B cell (primary cell): ENCODE data around the gene ZC3H12C. TPM values are rescaled to one million over a fixed set of nuclear protein-coding genes. Genes with fewer than 3 reads are reported as not detected.

Experiments used
- ATAC-seq: fragments of 200-7000 bp; cut with Tn5 transposase; one replicate; pipeline ENCODE4 v1.10.0; 2021; ENCODE audit warnings: low read depth, mild to moderate bottlenecking, moderate number of reproducible peaks, moderate library complexity
- CTCF ChIA-PET: fragments of 350-600 bp; sonication (Branson Sonifier 250); formaldehyde crosslinking; loops from one replicate; lab custom pipeline; 2021; ENCODE audit warnings: antibody characterized with exemption, inconsistent platforms; lab: Charles Lee
- POLR2A ChIA-PET: fragments of 350-600 bp; sonication (Branson Sonifier 250); formaldehyde crosslinking; loops from one replicate; lab custom pipeline; 2021; ENCODE audit warnings: antibody characterized with exemption; lab: Charles Lee
- DNase-seq: peaks from one replicate; pipeline ENCODE4 v3.0.0; 2013
- H2AFZ ChIP-seq: 2 replicates; pipeline ENCODE4 v1.6.1; 2012; ENCODE audit warnings: mild to moderate bottlenecking, low read depth, low read length; ENCODE audit not compliant: insufficient read depth, poor library complexity, severe bottlenecking
- H3K27ac ChIP-seq, 2 donors: 1 replicate in 1 of 2; 2 replicates in 1 of 2; pipeline ENCODE4 v1.5.1; 2012 to 2013; ENCODE audit warnings: low read length in 2 of 2, mild to moderate bottlenecking in 2 of 2, moderate library complexity in 1 of 2
- H3K27me3 ChIP-seq, 4 experiments: fragments of 200-600 bp in 1 of 4; sonication (generic) in 1 of 4; replicated peaks in 1 of 4; 1 replicate in 2 of 4; 2 replicates in 2 of 4; pipeline versions ENCODE4 v1.6.1 to v1.7.0; 2013 to 2016; ENCODE audit warnings: low read length in 3 of 4, mild to moderate bottlenecking in 2 of 4, mixed read lengths in 1 of 4, moderate library complexity in 1 of 4; ENCODE audit not compliant: insufficient read depth in 4 of 4, control insufficient read depth in 3 of 4; ENCODE audit errors: control extremely low read depth in 1 of 4
- H3K36me3 ChIP-seq, 2 experiments: replicated peaks in 1 of 2; 1 replicate in 1 of 2; 2 replicates in 1 of 2; pipeline versions ENCODE4 v1.6.1 to v1.7.1; 2013; ENCODE audit warnings: low read length in 1 of 2; ENCODE audit not compliant: insufficient read depth in 2 of 2, control insufficient read depth in 1 of 2; ENCODE audit errors: control extremely low read depth in 1 of 2, extremely low read depth in 1 of 2
- H3K4me1 ChIP-seq, 2 donors: fragments of 200-600 bp in 1 of 2; sonication (generic) in 1 of 2; 1 replicate in 1 of 2; 2 replicates in 1 of 2; pipeline versions ENCODE4 v1.5.1 to v1.6.1; 2013 to 2017; ENCODE audit warnings: low read length in 2 of 2; ENCODE audit not compliant: control insufficient read depth in 2 of 2, insufficient read depth in 2 of 2
- H3K4me2 ChIP-seq: replicated peaks from 2 replicates; pipeline ENCODE3; 2012; ENCODE audit warnings: mild to moderate bottlenecking, low read depth, low read length; ENCODE audit not compliant: poor library complexity, severe bottlenecking
- H3K4me3 ChIP-seq, 5 experiments: fragments of 200-600 bp in 1 of 5; sonication (generic) in 1 of 5; 1 replicate in 3 of 5; 2 replicates in 2 of 5; pipeline versions ENCODE4 v1.5.1 to v1.7.0; 2011 to 2016; ENCODE audit warnings: low read length in 4 of 5, mild to moderate bottlenecking in 4 of 5, low read depth in 2 of 5, control low read depth in 1 of 5, moderate library complexity in 1 of 5; ENCODE audit not compliant: insufficient read depth in 1 of 5; ENCODE audit errors: control extremely low read depth in 1 of 5, extremely low read depth in 1 of 5
- H3K79me2 ChIP-seq: fragments of 200-600 bp; sonication (generic); one replicate; pipeline ENCODE4 v1.6.0; 2016; ENCODE audit warnings: low read length; ENCODE audit not compliant: control insufficient read depth, insufficient read depth
- H3K9ac ChIP-seq: fragments of 200-600 bp; sonication (generic); 2 replicates; pipeline ENCODE4 v1.6.1; 2017; ENCODE audit warnings: mild to moderate bottlenecking, low read length, moderate library complexity
- H3K9me3 ChIP-seq, 3 donors: one replicate each; pipeline versions ENCODE4 v1.6.1 to v1.7.1; 2013; ENCODE audit warnings: low read length in 2 of 3; ENCODE audit not compliant: control insufficient read depth in 2 of 3, insufficient read depth in 1 of 3; ENCODE audit errors: control extremely low read depth in 1 of 3
- H4K20me1 ChIP-seq: 2 replicates; pipeline ENCODE4 v1.6.0; 2012; ENCODE audit warnings: mild to moderate bottlenecking, low read length; ENCODE audit not compliant: insufficient read depth, control insufficient read depth, poor library complexity, severe bottlenecking
- H3K27ac Mint-ChIP-seq: one replicate; pipeline ENCODE4 v1.8.0; 2021; ENCODE audit warnings: mixed read lengths
- H3K27me3 Mint-ChIP-seq: one replicate; pipeline ENCODE4 v1.8.0; 2021; ENCODE audit warnings: mixed read lengths
- H3K4me1 Mint-ChIP-seq: one replicate; pipeline ENCODE4 v1.8.0; 2021; ENCODE audit warnings: mixed read lengths
- H3K4me3 Mint-ChIP-seq: one replicate; pipeline ENCODE4 v1.8.0; 2021; ENCODE audit warnings: mixed read lengths
- H3K9me3 Mint-ChIP-seq: one replicate; pipeline ENCODE4 v1.8.0; 2022; ENCODE audit warnings: mixed read lengths; ENCODE audit not compliant: insufficient read depth
- CTCF ChIP-seq: fragments of 200-600 bp; IDR thresholded peaks from one replicate; pipeline ENCODE4 v1.8.0; 2022; ENCODE audit warnings: antibody characterized with exemption, mild to moderate bottlenecking
- EZH2 ChIP-seq: IDR thresholded peaks from 2 replicates; pipeline ENCODE4 v1.6.1; 2012; ENCODE audit warnings: borderline replicate concordance, low read depth, mild to moderate bottlenecking, moderate library complexity, low read length; ENCODE audit not compliant: insufficient read depth, poor library complexity, severe bottlenecking
- WGBS: methylation state at CpG from one replicate; pipeline ENCODE4 v1.1.5; 2013; ENCODE audit warnings: missing lambda C conversion rate; ENCODE audit not compliant: insufficient coverage; 5-methylcytosine and 5-hydroxymethylcytosine counted together
- intact Hi-C: fragments of 100-400 bp; cut with micrococcal nuclease; formaldehyde crosslinking; loops from one replicate; pipeline ENCODE4 v1.10.0; 2022
- polyA plus RNA-seq: library from polyadenylated mRNA; depleted of rRNA; stranded (reverse); fragments of >200 nt; gene quantifications from 2 replicates; pipeline ENCODE4 v1.2.3, GENCODE V29; 2012
- total RNA-seq, 2 donors: library from RNA; stranded (reverse); fragments of 120-200 nt in 1 of 2; gene quantifications; 1 replicate in 1 of 2; 2 replicates in 1 of 2; pipeline versions ENCODE4 v1.2.3 to v1.2.4, GENCODE V29; 2013 to 2022

The ZC3H12C gene
- total and polyA plus RNA-seq, 2 donors (not counting 1 experiment from before 2014, with no cell fraction given): 0.01 to 0.10 TPM

- Histone ChIP-seq H3K9me3 (no peaks in the 10 kb centered on the region), H3K4me2 (no peak overlapping the region), H3K9ac (no peak overlapping the region), H3K36me3 (no peaks in the 10 kb centered on the region), H2AFZ (no peak overlapping the region), H3K27ac (no peak overlapping the region), H4K20me1 (no peaks in the 10 kb centered on the region), H3K4me3 (no peak overlapping the region), H3K4me1 (peaks cover 2 to 4% of the 10 kb centered on the region in 2 donors), H3K27me3 (peaks cover 0 to 2% (median 0%) of the 10 kb centered on the region in 4 experiments), H3K79me2 (no peaks in the 10 kb centered on the region)
- intact Hi-C loops: no loop called here
- H3K9me3 Mint-ChIP-seq: no peaks in the 10 kb centered on the region
- DNase-seq (no peak), ATAC-seq (no peak)
- H3K4me3 Mint-ChIP-seq: no peak overlapping the region
- peaks cover 21% of the 10 kb centered on the region for H3K27me3 Mint-ChIP-seq
- CTCF ChIA-PET: no interaction called here
- POLR2A ChIA-PET: no interaction called here
- WGBS: 95% methylated on average over 4 of the region's 4 CpGs
- peaks cover 2% of the 10 kb centered on the region for H3K4me1 Mint-ChIP-seq
- no peak overlapping the region for H3K27ac Mint-ChIP-seq
- TF ChIP-seq CTCF (no peak), EZH2 (no peak)
These were observed 85.9 kb downstream of the ZC3H12C start for GRCh38 chr11:110179064-110179463.

- Mint-ChIP-seq H3K9me3 (no peaks in the 10 kb centered on the region), H3K27ac (no peak overlapping the region), H3K4me3 (no peak overlapping the region), H3K27me3 (peaks cover 43% of the 10 kb centered on the region), H3K4me1 (no peaks in the 10 kb centered on the region)
- H3K79me2 ChIP-seq: no peaks in the 10 kb centered on the region
- intact Hi-C loops: no loop called here
- H3K4me3 ChIP-seq: no peak overlapping the region
- no peak overlapping the region for H2AFZ ChIP-seq
- H4K20me1 ChIP-seq: no peaks in the 10 kb centered on the region
- ChIA-PET CTCF (interaction anchor here (1.6 kb wide), 1 partner anchor 18 kb away, joined by 3 read pairs; no protein-coding TSS in a partner anchor), POLR2A (no interaction called here)
- 92% methylated on average over 4 of the region's 5 CpGs for WGBS
- H3K36me3 ChIP-seq: no peaks in the 10 kb centered on the region
- ATAC-seq: no peak
- no peak for TF ChIP-seq EZH2
- no peak overlapping the region for H3K9ac ChIP-seq
- DNase-seq: no peak
- H3K27me3 ChIP-seq: peaks cover 0 to 18% (median 5%) of the 10 kb centered on the region in 4 experiments
- H3K9me3 ChIP-seq: no peaks in the 10 kb centered on the region
- no peak overlapping the region for H3K27ac ChIP-seq
- H3K4me2 ChIP-seq: no peak overlapping the region
- H3K4me1 ChIP-seq: no peaks in the 10 kb centered on the region
These were observed 89.7 kb downstream of the ZC3H12C start for GRCh38 chr11:110182886-110183285.
